HS-27A (cell line): ENCODE data around the gene C5orf24.
"Not testable (repeated sequence)": the region's sequence is repeated elsewhere in the genome, so short reads cannot be mapped to it uniquely, and the experiment has no call there.

Source experiments
- DNase-seq: peaks from one replicate; pipeline ENCODE4 v3.0.0-alpha.2; 2012; ENCODE audit warnings: low read depth, missing footprints

The C5orf24 gene

GRCh38 chr5:134845852-134846640 is at the start of gene C5orf24:
TSS of gene C5orf24 (plus strand) at chr5:134845968. CDS start at chr5:134854901, 8,933 bp downstream.
- peak; percentile 66 for DNase-seq

GRCh38 chr5:134798468-134798867 is 47.3 kb upstream of the C5orf24 start:
- DNase-seq, result no peak

DNA sequence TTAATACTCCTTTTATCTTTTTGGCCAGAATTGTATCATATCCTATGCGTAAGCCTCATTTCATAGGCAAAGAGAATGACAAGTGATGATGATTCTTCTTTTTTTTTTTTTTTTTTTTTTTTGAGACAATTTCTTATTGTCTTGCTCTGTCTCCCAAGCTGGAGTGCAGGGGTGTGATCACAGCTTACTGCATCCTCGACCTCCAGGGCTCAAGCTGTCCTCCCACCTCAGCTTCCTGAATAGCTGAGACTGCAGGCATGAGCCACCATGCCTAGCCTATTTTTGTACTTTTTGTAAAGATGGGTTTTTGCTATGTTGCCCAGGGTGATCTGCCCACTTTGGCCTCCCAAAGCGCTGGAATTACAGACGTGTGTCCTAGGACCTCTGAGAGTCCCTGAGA is 41.9 kb upstream of the C5orf24 start:
- no peak for DNase-seq

DNA sequence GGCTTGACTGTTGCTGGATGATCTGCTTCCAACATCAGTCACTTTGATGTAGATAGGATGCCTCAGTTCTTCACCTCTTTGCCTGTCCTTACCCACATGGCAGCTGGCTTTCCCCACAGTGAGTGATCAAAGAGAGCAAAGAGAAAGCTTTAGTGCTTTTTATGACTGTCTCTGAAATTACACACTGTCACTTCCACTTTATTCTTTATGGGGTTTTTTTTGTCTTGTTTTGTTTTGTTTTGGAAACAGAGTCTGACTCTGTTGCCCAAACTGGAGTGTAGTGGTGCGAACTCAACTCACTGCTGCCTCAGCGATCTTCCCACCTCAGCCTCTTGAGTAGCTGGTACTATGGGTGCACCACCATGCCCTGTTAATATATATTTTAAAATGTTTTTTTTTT is 32.4 kb upstream of the C5orf24 start:
- no peak for DNase-seq

DNA sequence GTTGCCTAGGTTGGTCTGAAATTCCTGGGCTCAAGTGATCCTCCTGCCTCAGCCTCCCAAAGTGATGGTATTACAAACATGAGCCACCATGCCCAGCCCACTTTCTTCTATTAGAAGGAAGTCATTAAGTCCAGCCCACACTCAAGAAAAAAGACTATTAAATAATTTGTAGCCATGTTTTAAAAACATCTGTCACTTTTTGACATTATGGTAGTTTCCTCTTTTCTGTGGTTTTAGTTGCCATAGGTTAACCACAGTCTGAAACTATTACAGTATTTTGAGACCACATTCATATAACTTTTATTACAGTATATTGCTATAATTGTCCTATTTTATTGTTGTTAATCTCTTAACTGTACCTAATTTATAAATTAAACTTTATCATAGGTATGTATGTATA is 31.9 kb upstream of the C5orf24 start:
- DNase-seq, result no peak

DNA sequence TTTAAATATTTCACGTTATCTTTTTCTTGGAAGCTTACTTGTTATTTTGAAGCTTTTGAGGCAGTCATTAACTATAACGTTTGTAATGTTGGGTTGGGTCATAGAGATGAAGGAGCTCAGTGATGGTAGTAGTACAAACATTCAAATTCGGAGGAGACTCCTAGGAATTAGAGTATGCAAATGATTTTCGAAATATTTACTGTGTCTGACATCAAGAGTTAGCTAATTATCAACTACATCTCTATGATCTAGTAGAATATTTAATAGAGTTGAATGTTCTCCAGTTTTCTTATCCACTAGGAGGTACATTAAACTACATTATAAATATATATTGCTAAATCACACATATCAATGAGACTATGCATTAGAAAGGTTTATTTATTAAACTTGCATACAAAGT is 28.8 kb upstream of the C5orf24 start:
- DNase-seq, result no peak

- no peak for DNase-seq
Measured at GRCh38 chr5:134818776-134819175, 27.0 kb upstream of the C5orf24 start.

DNA sequence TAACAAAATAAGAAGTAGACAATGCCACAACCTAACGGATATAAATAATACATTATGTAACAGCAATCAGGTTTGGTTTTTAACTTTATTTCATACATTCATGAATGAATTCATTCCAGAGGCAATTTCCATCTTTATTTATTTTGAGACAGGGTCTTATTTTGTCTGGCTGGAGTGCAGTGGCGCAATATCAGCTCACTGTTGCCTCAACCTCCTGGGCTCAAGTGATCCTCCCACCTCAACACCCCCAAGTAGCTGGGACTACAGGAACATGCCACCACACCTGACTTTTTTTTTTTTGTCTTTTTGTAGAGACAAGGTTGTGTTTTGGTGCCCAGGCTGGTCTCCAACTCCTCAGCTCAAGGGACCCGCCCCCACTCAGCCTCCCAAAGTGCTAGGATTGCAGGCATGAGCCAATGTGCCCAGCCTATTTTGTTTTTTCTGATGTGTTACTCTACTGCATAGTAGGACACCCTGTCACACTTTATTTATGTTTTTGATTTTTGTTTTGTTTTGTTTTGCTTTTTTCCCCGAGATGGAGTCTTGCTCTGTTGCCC is 26.3 kb upstream of the C5orf24 start:
- DNase-seq, result no peak

- DNase-seq, result no peak
Measured at GRCh38 chr5:134821841-134822240, 23.9 kb upstream of the C5orf24 start.

DNA sequence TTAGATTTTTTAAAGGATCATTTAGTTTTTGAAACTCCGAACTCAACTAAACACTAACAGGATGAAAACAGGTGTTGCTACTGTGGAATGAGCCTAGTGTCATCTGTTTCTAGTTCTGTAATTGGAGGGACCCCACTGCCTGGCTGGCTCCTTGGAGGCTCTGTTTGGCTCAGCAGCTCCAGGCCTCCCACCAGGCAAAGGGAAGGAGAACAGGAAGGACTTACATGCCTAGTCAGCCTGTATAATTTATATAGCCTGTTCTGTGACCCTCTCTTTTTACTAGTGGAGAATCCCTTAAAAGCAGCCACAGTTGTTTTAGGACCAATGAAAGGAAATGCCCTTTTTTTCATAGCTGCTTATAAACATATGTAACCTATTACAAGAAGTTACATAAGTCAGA is 21.1 kb upstream of the C5orf24 start:
- no peak for DNase-seq

DNA sequence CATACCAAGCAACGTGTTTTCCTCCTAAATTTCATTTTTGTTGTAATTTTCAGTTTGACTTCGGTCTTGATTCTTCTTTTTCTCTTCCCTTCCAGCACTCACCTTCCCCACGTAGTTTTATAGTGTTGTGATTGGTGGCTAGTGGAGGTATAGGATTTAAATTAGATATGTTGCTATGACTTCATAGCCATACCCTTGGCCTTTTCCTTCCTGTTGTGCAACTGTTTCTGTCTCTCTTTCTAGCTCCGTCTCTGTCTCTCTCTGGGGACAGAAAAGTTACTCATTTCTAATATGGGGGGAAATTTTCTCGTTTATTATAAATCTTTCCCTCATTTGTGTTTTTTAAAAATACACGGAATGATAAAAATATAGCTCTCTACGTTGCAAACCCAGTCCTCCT is 20.6 kb upstream of the C5orf24 start:
- no peak for DNase-seq

- DNase-seq, result no peak
Measured at GRCh38 chr5:134833340-134834032, 12.3 kb upstream of the C5orf24 start.

DNA sequence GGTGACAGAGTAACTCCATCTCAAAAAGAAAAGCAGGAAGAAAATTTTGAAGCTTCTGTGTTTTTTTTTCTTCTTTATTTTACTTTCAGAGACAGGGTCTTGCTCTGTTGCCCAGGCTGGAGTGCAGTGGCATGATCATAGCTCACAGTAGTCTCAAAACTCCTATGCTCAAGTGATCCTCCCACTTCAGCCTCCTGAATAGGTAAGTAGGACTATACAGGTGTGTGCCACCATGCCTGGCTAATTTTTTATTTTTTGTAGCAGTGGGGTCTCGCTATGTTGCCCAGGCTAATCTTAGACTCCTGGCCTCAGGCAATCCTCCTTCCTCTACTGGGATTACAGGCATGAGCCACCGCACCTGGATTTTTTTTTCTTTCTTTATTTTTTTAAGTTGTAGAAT is 10.1 kb upstream of the C5orf24 start:
- DNase-seq, result no peak

- no peak for DNase-seq
Measured at GRCh38 chr5:134837530-134838181, 8.1 kb upstream of the C5orf24 start.

DNA sequence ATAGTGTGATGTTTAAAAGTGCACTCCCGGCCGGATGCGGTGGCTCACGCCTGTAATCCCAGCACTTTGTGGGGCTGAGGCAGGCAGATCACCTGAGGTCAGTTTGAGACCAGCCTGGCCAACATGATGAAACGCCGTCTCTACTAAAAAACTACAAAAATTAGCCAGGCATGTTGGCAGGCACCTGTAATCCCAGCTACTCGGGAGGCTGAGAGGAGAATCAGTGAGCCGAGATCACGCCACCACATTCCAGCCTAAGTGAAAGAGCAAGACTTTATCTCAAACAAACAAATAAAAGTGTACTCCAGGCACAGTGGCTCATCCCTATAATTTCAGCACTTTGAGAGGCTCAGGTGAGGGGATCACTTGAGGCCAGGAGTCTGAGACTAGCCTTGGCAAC is 7.4 kb upstream of the C5orf24 start:
- DNase-seq, result not testable (repeated sequence)

DNA sequence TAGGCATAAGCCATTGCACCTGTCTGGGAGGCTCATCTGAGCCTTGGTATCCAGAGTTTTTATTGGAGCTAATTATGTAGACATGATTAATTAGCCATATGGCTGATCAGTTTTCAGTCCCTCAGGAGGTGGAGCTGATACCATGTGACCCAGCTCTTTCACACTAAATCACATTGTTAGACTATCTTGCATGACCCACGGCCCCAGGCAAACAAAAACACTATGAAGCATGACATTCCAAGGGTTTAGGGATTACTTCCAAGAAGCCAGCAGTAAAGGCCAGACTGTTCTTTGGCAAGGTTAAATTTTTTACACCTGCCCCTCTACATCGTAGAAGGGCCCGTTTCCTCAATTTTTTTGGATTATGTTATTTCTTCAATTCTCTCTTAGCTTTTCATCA is 5.0 kb upstream of the C5orf24 start:
- DNase-seq, result no peak

DNA sequence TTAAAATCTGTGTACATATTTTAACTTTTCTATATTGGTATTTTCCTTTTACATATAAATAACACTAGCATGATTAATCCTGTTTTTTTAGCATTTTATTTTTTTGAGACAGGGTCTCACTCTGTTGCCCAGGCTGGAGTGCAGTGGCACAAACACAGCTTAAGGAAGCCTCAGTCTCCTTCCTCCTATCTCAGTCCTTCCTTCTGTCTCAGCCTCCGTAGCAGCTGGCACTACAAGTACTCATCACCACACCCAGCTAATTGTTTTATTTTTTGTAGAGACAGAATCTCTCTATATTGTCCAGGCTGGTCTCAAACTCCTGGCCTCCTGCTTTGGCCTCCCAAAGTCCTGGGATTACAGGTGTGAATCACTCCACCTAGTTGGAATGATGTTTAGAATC is 1.5 kb upstream of the C5orf24 start:
- DNase-seq, result no peak

GRCh38 chr5:134845335-134845851 is 375 bp upstream of the C5orf24 start:
- DNase-seq, result no peak

GRCh38 chr5:134846641-134846960 is 833 bp downstream of the C5orf24 start:
- DNase-seq, result no peak

DNA sequence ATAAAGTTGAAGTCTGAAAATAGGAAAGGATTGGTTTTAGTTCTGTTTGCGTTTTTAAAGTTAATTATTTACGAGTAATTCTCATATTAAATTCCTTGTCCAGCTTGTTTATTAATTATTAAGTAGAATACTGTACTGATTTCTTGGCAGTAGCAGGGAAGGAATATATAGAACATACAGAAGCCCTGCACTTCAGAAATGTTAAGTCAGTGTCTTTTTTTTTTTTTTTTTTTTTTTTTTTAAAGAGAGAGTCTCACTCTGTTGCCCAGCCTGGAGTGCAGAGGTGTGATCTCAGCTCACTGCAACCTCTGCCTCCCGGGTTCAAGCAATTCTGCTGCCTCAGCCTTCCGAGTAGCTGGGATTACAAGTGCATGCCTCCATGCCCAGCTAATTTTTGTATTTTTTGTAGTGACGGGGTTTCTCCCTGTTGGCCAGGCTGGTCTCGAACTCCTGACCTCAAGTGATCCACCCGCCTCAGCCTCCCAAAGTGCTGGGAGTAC is 3.7 kb downstream of the C5orf24 start:
- not testable (repeated sequence) for DNase-seq

DNA sequence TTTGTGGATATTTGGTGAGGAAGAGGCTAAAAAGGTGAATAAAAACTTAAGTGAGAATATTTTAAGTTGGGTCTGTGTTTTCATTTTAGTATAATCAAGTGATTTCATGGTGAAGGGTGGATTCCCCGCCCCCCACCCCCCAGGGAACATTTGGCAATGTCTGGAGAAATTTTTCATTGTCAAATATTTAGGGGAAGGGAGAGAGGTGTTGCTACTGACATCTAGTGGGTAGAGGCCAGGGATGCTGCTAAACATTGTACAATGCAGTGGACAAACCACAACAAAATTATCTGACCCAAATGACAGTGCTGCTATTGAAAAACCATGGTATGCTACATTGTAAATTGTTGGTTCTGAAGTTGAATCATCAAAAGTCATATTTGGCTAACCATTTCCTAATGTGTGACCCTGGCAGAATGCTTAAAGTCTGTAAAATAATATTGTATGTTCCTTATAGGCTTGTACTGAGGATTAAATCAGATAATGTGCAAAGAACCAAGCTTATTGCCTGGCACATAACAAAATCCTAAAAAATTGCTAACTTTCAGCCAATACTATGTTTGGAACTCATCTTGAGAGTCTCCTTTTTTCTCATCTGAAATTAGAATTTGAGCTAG is 5.6 kb downstream of the C5orf24 start:
- DNase-seq, result no peak

GRCh38 chr5:134856465-134856864 is 10.7 kb downstream of the C5orf24 start:
- not testable (repeated sequence) for DNase-seq
